HG02642 (cell line): ENCODE measurements around the gene P2RY6.
"Not testable (repeated sequence)": the region's sequence is repeated elsewhere in the genome, so short reads cannot be mapped to it uniquely, and the experiment has no call there.

ENCODE experiments used
- ATAC-seq: cut with Tn5 transposase; IDR thresholded peaks from one replicate; pipeline ENCODE4 v1.9.1; 2021; ENCODE audit warnings: mild to moderate bottlenecking; ENCODE audit not compliant: unreplicated experiment, poor library complexity

P2RY6 gene

GRCh38 chr11:73271936-73272679, at the start of gene P2RY6:
Gene P2RY6 (plus strand): TSS chr11:73272338. CDS start chr11:73296519, 24,181 bp downstream.
- ATAC-seq, result no peak

- no peak for ATAC-seq
Observed at GRCh38 chr11:73223998-73224730, 48.0 kb upstream of the P2RY6 start.

- ATAC-seq, result no peak
Observed at GRCh38 chr11:73225001-73225686, 47.0 kb upstream of the P2RY6 start.

GRCh38 chr11:73225851-73226250, 46.3 kb upstream of the P2RY6 start:
- ATAC-seq, result no peak

- no peak for ATAC-seq
Observed at GRCh38 chr11:73226297-73227006, 45.7 kb upstream of the P2RY6 start.

GRCh38 chr11:73227571-73228211, 44.4 kb upstream of the P2RY6 start:
- ATAC-seq, result no peak

- no peak for ATAC-seq
Observed at GRCh38 chr11:73228268-73229134, 43.6 kb upstream of the P2RY6 start.

GRCh38 chr11:73229321-73229895, 42.7 kb upstream of the P2RY6 start:
- no peak for ATAC-seq

GRCh38 chr11:73229896-73230875, 42.0 kb upstream of the P2RY6 start:
- no peak for ATAC-seq

- no peak for ATAC-seq
Observed at GRCh38 chr11:73230931-73231330, 41.2 kb upstream of the P2RY6 start.

- ATAC-seq, result not testable (repeated sequence)
Observed at GRCh38 chr11:73232487-73232886, 39.7 kb upstream of the P2RY6 start.

- ATAC-seq, result no peak
Observed at GRCh38 chr11:73233211-73233610, 38.9 kb upstream of the P2RY6 start.

GRCh38 chr11:73233692-73234470, 38.3 kb upstream of the P2RY6 start:
- no peak for ATAC-seq

GRCh38 chr11:73234471-73235181, 37.5 kb upstream of the P2RY6 start:
- no peak for ATAC-seq

GRCh38 chr11:73235236-73235786, 36.8 kb upstream of the P2RY6 start:
- no peak for ATAC-seq

GRCh38 chr11:73236205-73236765, 35.9 kb upstream of the P2RY6 start:
- ATAC-seq, result no peak
